EH (cell line): ENCODE results near the gene GPSM3.
"Not testable (repeated sequence)": the region's sequence is repeated elsewhere in the genome, so short reads cannot be mapped to it uniquely, and the experiment has no call there.

ENCODE experiments used
- DNase-seq: peaks from one replicate; pipeline ENCODE4 v3.0.0-alpha.2; 2015; ENCODE audit warnings: low read depth

Gene GPSM3

GRCh38 chr6:32202186-32202585, 9.7 kb upstream of the GPSM3 start:
- no peak for DNase-seq

- no peak for DNase-seq
These were observed 8.4 kb upstream of the GPSM3 start for GRCh38 chr6:32200711-32201475.

DNA sequence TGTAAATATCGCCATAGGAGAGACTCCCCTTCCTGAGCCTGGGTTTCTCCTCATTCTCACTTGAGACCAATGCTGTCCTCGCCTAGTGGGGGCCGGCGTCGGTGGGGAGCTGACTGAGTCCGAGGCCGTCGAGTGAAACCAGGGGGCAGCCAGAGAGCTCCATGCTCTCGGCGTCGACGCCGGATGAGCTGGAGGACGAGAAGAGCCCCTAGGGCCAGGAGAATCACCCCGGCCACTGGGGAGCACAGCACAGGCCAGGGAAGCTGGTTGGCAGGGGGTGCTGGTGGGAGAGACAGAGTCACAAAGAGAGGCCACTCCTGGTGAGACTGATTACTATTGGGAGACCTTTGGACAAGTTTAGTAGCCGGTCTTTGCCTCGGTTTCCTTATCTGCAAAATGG, 6.4 kb upstream of the GPSM3 start:
- DNase-seq = no peak

- DNase-seq = no peak
These were observed 5.9 kb upstream of the GPSM3 start for GRCh38 chr6:32198345-32198696.

DNA sequence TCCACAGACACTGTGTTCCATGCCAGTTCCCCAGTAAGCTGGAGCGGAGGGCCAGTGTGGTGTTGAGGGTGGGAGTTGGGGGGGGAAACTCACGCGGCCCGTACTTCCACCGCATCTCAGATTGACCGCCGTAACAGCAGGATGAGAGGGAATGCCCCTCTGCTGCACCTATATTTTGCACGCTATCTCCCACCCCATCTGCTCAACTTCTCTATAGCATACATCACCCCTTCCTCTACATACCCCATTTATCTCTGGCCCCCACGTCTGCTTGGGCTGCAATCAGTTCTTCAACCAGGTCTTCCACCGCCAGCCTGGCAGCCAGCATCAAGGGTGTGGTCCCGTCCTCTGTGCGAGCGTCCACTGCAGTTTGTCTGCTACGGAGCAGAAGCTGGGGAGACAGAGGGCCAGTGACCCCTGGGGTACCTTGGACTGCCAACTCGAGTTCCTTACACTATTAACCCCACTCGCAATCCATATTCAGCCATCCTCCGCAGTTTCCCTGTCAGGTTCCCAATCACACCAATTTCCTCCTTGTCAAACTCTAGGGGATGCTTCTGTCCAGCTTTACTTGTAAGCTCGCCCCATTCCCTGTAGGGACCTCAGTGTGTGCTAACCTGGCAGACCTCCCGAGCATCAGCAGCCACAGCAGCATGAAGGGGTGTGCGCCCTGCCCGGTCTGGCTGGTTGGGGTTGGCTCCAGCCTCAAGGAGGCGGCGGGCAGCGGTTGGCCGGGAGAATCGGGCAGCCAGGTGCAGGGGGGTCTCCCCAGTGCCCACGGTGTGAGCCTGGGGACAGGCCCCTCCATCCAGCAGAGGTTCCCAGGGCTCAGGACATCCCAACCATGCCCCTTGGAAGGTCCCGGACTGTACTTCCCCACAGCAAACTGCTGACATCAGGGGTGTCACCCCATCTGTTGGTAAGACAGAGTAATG, 4.5 kb upstream of the GPSM3 start:
- DNase-seq = peak; percentile 29

DNA sequence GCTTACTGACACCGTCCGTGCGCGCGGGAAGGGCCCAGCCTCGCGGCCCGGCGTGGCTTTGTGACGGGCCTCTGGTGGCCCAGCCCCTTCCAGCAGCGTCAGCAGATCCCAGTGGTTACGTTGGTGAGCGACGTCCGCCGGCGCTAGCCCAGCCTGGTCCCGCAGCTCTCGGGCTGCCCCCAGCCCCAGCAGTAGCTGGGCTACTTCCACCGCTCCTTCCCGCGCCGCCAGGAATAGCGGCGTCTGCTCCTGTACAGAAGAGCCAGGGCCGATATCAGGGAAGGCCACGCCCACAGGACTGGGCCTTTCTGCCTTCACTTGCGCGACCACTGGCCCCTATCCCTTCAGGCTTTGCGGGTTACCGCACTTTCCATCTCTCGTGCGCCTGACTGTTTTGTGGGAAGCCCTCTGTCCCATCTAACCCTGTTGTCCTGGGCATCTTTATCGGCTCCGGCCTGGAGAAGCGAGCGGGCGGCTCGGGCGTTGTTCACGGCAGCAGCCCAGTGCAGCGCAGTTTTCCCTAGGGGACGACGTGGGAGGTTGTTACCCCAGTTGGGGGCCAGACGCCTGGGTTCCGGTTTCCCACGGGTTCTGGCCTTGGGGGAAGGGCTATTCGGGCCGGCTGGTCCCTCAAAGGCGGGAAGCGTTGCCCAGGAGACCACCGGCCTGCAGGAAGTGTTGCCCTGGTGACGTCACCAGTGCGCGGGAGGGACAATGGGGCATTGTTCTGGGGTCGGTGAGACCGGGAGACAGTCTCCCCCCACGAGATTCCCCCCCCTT, 3.6 kb upstream of the GPSM3 start:
- DNase-seq = peak; percentile 84

- peak; percentile 100 for DNase-seq
These were observed 3.1 kb upstream of the GPSM3 start for GRCh38 chr6:32195652-32195901.

- DNase-seq = peak; percentile 67
These were observed 2.6 kb upstream of the GPSM3 start for GRCh38 chr6:32194825-32195651.

GRCh38 chr6:32194388-32194787, 1.9 kb upstream of the GPSM3 start:
- DNase-seq = no peak

GRCh38 chr6:32193096-32193495, 653 bp upstream of the GPSM3 start:
- not testable (repeated sequence) for DNase-seq

DNA sequence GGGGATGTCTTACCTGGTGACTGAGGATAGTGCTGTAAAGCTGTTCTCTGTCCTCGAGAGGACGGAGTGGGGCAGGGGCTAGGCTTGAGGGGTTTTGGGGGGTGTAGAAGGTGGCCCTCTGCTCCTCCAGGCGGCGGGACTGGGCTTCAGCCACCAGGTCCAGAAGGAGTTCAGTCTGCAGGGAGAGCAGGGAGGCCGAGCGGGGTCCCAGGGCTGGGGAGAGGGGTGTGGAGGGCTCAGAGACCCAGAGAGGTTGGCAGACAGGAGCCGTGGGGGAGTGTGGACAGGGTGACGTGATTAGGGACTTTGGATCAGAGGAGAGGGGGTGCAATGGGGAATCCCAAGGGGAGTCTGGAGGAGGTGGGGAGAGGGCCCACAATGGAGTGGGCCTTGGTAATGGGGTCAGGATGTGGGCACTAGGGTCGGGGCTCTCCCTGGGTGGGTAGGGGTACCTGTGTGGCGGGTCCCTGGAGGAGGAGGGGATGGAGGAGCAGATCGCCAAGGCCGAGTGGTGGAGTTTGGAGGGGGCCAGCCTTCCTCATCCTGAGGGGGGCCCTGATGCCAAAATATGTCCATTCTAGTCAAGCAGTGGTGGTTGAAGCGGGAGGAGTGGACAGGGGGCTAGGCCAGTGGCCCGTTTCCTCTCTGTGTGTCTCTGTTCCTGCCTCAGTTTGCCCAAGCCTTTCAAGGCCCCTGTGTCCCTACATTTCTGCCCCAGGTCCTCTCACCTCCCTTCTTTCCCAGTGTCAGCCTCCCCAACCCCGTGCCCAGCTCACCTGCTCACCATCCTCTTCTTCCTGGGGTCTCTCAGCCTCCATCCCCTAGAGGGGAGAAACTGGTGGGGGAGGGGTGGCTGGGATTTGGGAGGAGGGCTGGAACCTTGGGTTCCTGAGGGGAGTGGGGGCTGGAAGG, 491 bp downstream of the GPSM3 start:
- no peak for DNase-seq

GRCh38 chr6:32190911-32191677, 1.3 kb downstream of the GPSM3 start:
- no peak for DNase-seq

DNA sequence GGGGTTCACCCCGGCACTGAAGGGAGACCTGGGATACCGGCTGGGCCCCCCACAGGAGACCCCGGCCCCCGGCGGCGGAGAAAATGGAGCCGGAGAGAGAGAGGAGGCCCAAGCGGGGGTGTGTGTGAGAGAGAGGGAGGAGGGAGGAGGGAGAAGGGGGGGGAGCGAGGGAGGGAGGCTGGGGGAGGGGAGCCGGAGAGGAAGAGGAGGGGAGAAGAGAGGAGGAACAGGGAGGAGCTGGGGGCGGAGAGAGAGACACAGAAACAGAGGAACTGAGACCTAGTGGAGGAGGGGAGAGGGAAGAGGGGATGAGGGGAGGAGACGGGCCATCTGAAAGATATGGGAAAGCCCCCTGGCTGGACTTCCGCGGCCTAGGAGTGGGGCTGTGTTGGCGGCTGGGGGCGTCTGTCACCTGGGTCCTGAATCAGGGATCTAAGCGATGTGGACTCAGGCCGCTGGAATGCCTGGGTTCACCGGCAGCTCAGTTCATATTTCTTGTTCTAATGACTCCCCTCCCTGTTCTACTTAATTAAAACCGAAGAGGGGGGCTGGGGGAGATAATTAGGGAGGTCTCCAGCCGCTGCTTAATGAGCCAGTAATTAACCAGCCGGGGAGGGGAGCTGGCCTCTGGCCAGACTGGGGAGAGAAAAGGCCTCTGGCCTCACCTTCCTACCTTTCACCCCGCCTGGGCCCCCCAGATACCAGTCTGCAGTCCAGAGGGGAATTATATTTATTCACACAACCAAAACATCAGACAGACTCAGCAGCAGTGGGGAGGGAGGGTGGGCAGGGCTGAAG, 2.2 kb downstream of the GPSM3 start, which contains the start of gene PBX2:
Gene PBX2 (minus strand): TSS at position 149 of the 798 bp plus-strand sequence. CDS start 287 bp downstream, outside the sequence.
- peak; percentile 94 for DNase-seq

DNA sequence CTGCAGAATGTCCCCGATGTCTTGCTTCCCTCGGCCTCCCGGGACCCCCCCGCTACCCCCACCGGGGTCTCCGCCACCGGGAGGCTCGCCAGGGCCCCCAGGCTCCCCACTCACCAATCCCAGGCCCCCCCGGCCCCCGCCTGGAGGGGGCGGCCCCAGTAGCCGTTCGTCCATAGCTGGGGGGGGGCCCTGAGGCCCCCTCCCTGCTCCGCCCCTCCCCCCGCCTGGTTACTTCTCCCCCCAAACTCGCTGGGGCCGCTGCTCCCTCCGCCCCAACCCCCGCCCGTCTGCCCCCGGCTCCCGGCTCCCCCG, 2.7 kb downstream of the GPSM3 start:
- DNase-seq = no peak

- DNase-seq = no peak
These were observed 3.2 kb downstream of the GPSM3 start for GRCh38 chr6:32189069-32189741.

DNA sequence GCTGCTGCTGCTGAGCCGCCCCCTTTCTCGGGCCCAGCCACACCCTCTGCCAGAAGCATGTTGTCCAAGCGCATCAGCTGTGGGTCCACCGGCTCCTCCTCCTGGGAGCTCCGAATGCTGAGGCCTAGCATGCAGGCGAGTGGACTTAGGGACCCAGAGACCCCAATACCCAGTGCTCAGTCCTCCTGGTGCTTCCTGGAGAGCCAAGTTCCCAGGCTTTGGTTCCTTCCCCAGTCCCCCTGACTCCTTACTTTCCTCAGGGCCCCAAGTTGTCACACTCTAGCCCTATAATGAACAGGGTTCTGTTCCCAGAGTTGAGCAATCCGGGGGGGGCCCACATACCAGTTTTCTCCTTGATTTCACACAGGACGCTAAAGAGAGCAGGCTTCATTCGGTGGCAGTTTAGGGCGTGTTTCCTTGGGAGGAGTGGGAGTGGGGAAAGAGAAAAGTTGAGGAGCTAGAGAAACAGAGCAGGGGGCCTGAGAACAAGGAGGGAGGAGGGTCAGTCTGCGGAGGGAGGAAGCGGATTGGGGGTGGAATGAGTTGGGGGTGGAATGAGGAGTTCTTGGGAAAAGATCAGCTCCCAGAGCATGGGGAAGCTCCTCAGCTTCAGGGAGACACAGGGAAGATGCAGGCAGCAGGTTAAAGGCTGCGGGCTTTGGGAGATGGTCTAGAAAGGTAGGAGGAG, 3.9 kb downstream of the GPSM3 start:
- peak; percentile 33 for DNase-seq

GRCh38 chr6:32187725-32188380, 4.6 kb downstream of the GPSM3 start:
- not testable (repeated sequence) for DNase-seq
